Liver (tissue), 9 donors: Measurements from ENCODE around the gene DEXI. TPM values are rescaled to one million over a fixed set of nuclear protein-coding genes. Genes with fewer than 3 reads are reported as not detected.

Source experiments
- DNase-seq: peaks from one replicate; pipeline ENCODE4 v3.0.0-alpha.2; 2017; ENCODE audit warnings: low spot score
- H3K27ac ChIP-seq, 2 donors: one replicate each; pipeline ENCODE4 v1.7.0; 2013; ENCODE audit warnings: inconsistent platforms in 2 of 2, low read length in 2 of 2, control low read depth in 1 of 2, low read depth in 1 of 2, mild to moderate bottlenecking in 1 of 2
- H3K27me3 ChIP-seq, 4 donors: one replicate each; pipeline versions ENCODE4 v1.6.1 to v1.7.0; 2013; ENCODE audit warnings: low read length in 3 of 4, inconsistent platforms in 1 of 4, mild to moderate bottlenecking in 1 of 4, moderate library complexity in 1 of 4; ENCODE audit not compliant: control insufficient read depth in 4 of 4, insufficient read depth in 4 of 4
- H3K36me3 ChIP-seq, 4 donors: one replicate each; pipeline versions ENCODE4 v1.6.1 to v1.7.0; 2013; ENCODE audit warnings: low read length in 3 of 4, mild to moderate bottlenecking in 3 of 4, low read depth in 1 of 4, moderate library complexity in 1 of 4; ENCODE audit not compliant: control insufficient read depth in 4 of 4, insufficient read depth in 3 of 4
- H3K4me1 ChIP-seq, 4 donors: one replicate each; pipeline versions ENCODE4 v1.6.1 to v1.7.0; 2013; ENCODE audit warnings: low read length in 3 of 4, mild to moderate bottlenecking in 3 of 4, moderate library complexity in 1 of 4; ENCODE audit not compliant: control insufficient read depth in 4 of 4, insufficient read depth in 4 of 4
- H3K4me3 ChIP-seq, 3 donors: one replicate each; pipeline versions ENCODE4 v1.6.1 to v1.7.0; 2013; ENCODE audit warnings: low read length in 3 of 3, control low read depth in 1 of 3, low read depth in 1 of 3, mild to moderate bottlenecking in 1 of 3
- H3K9ac ChIP-seq, 2 donors: one replicate each; pipeline ENCODE4 v1.7.0; 2013; ENCODE audit warnings: low read length in 2 of 2, mild to moderate bottlenecking in 2 of 2, moderate library complexity in 2 of 2, control low read depth in 1 of 2, low read depth in 1 of 2
- H3K9me3 ChIP-seq, 4 donors: one replicate each; pipeline versions ENCODE4 v1.6.1 to v1.7.0; 2013; ENCODE audit warnings: low read length in 3 of 4; ENCODE audit not compliant: control insufficient read depth in 4 of 4
- ATF3 ChIP-seq: IDR thresholded peaks from 2 replicates; pipeline ENCODE4 v1.6.1; 2016; ENCODE audit warnings: antibody characterized with exemption
- CTCF ChIP-seq: fragments of 150-350 bp; IDR thresholded peaks from 2 replicates; pipeline ENCODE4 v1.5.1; 2017; ENCODE audit warnings: improper control_type of control experiment, low read depth, low read length; ENCODE audit not compliant: missing input control
- EGR1 ChIP-seq, 2 donors: IDR thresholded peaks; 2 replicates each; pipeline ENCODE4 v1.6.1; 2016 to 2018; ENCODE audit warnings: antibody characterized with exemption in 2 of 2, low read depth in 2 of 2
- FOXA1 ChIP-seq: IDR thresholded peaks from 2 replicates; pipeline ENCODE4 v1.6.1; 2016; ENCODE audit warnings: antibody characterized with exemption
- FOXA2 ChIP-seq: IDR thresholded peaks from 2 replicates; pipeline ENCODE4 v1.6.1; 2016; ENCODE audit warnings: antibody characterized with exemption
- GABPA ChIP-seq, 2 donors: IDR thresholded peaks in 1 of 2; conservative IDR thresholded peaks in 1 of 2; 2 replicates each; pipeline ENCODE4 v1.6.1; 2016; ENCODE audit warnings: antibody characterized with exemption in 2 of 2, mild to moderate bottlenecking in 1 of 2, moderate library complexity in 1 of 2
- HNF4A ChIP-seq, 2 donors: conservative IDR thresholded peaks; 2 replicates each; pipeline ENCODE4 v1.6.1; 2016; ENCODE audit warnings: antibody characterized with exemption in 2 of 2, mild to moderate bottlenecking in 2 of 2
- HNF4G ChIP-seq: IDR thresholded peaks from 2 replicates; pipeline ENCODE4 v1.6.1; 2016; ENCODE audit warnings: antibody characterized with exemption
- JUND ChIP-seq, 2 donors: IDR thresholded peaks; 2 replicates each; pipeline ENCODE4 v1.6.1; 2016; ENCODE audit warnings: antibody characterized with exemption in 2 of 2
- NR2F2 ChIP-seq: IDR thresholded peaks from 2 replicates; pipeline ENCODE4 v1.6.1; 2016; ENCODE audit warnings: antibody characterized with exemption
- RAD21 ChIP-seq, 2 donors: IDR thresholded peaks; 2 replicates each; pipeline ENCODE4 v1.6.1; 2016; ENCODE audit warnings: antibody characterized with exemption in 2 of 2, mild to moderate bottlenecking in 2 of 2
- REST ChIP-seq: IDR thresholded peaks from 2 replicates; pipeline ENCODE4 v1.6.1; 2016; ENCODE audit warnings: antibody characterized with exemption, mild to moderate bottlenecking
- RXRA ChIP-seq, 2 donors: IDR thresholded peaks; 2 replicates each; pipeline ENCODE4 v1.6.1; 2017 to 2018; ENCODE audit warnings: antibody characterized with exemption in 2 of 2, mild to moderate bottlenecking in 1 of 2
- SP1 ChIP-seq: IDR thresholded peaks from 2 replicates; pipeline ENCODE4 v1.6.1; 2018; ENCODE audit warnings: antibody characterized with exemption, mild to moderate bottlenecking
- TAF1 ChIP-seq: conservative IDR thresholded peaks from 2 replicates; pipeline ENCODE4 v1.6.1; 2016; ENCODE audit warnings: antibody characterized with exemption, mild to moderate bottlenecking
- YY1 ChIP-seq: IDR thresholded peaks from 2 replicates; pipeline ENCODE4 v1.6.1; 2016; ENCODE audit warnings: antibody characterized with exemption, mild to moderate bottlenecking
- ZBTB33 ChIP-seq: IDR thresholded peaks from 2 replicates; pipeline ENCODE4 v1.6.1; 2016; ENCODE audit warnings: antibody characterized with exemption
- WGBS: extraction: QIAGEN DNeasy Blood & Tissue Kit; methylation state at CpG from one replicate; pipeline ENCODE4 v1.1.7; 2013; 5-methylcytosine and 5-hydroxymethylcytosine counted together
- polyA plus RNA-seq, 2 donors: library from polyadenylated mRNA; stranded (reverse) in 1 of 2; unstranded in 1 of 2; fragments of 200-250 nt in 1 of 2; fragments of >200 nt in 1 of 2; fragmentation: Nextera tagmentation in 1 of 2; extraction: Ambion mirVana in 1 of 2; gene quantifications; one replicate each; pipeline versions ENCODE4 v1.2.1 to v1.2.3, GENCODE V29; 2013 to 2015
- total RNA-seq, 2 donors: library from RNA; depleted of rRNA; stranded (reverse); fragments of >200 nt; gene quantifications; one replicate each; pipeline ENCODE4 v1.2.3, GENCODE V29; 2014
- donor health status: healthy.
- donor health status: healthy.
- donor health status: healthy.
- donor health status: healthy.
- donor health status: healthy.

DEXI gene
- total and polyA plus RNA-seq, 4 donors: 13.6 to 69.9 (median 41.8) TPM

- TF ChIP-seq ZBTB33: no peak
- no peak for TF ChIP-seq HNF4G
Observed at GRCh38 chr16:10964039-10964890, 22.0 kb upstream of the DEXI start (continued).

GRCh38 chr16:10961231-10961630, 19.0 kb upstream of the DEXI start:
- no peak overlapping the region for H3K9ac ChIP-seq
- WGBS: 91% methylated on average over 7 of the region's 7 CpGs
- peaks cover 0 to 14% (median 10%) of the 10 kb centered on the region in 4 donors for H3K4me1 ChIP-seq
- no peak overlapping the region for H3K4me3 ChIP-seq
- no peak for DNase-seq
- no peak overlapping the region for H3K27ac ChIP-seq
- TF ChIP-seq FOXA2 (no peak), FOXA1 (no peak), RXRA (IDR thresholded peaks at IDR 0.05) (no peak), SP1 (no peak), CTCF (no peak), NR2F2 (no peak), GABPA (IDR thresholded peaks at IDR 0.05 in 1 of 2, conservative IDR thresholded peaks at IDR 0.05 in 1 of 2) (no peak), EGR1 (IDR thresholded peaks at IDR 0.05; ENCODE audit: low read depth in 2 of 2) (no peak), YY1 (no peak), JUND (IDR thresholded peaks at IDR 0.05) (no peak), HNF4A (conservative IDR thresholded peaks at IDR 0.05) (no peak), TAF1 (no peak)
- no peaks in the 10 kb centered on the region for H3K9me3 ChIP-seq
- H3K27me3 ChIP-seq: no peaks in the 10 kb centered on the region
- H3K36me3 ChIP-seq: peaks cover 0 to 18% (median 13%) of the 10 kb centered on the region in 4 donors

GRCh38 chr16:10959161-10959560, 16.9 kb upstream of the DEXI start:
- Histone ChIP-seq H3K4me1 (peaks cover 1 to 15% (median 11%) of the 10 kb centered on the region in 4 donors), H3K27me3 (no peaks in the 10 kb centered on the region), H3K4me3 (no peak overlapping the region), H3K27ac (no peak overlapping the region), H3K9ac (no peak overlapping the region), H3K9me3 (no peaks in the 10 kb centered on the region), H3K36me3 (peaks cover 0 to 18% (median 13%) of the 10 kb centered on the region in 4 donors)
- DNase-seq: no peak
- no peak for TF ChIP-seq EGR1 (IDR thresholded peaks at IDR 0.05; ENCODE audit: low read depth in 2 of 2)
- no peak for TF ChIP-seq YY1
- no peak for TF ChIP-seq JUND (IDR thresholded peaks at IDR 0.05)
- TF ChIP-seq FOXA2: no peak
- no peak for TF ChIP-seq GABPA (IDR thresholded peaks at IDR 0.05 in 1 of 2, conservative IDR thresholded peaks at IDR 0.05 in 1 of 2)
- no peak for TF ChIP-seq HNF4G
- TF ChIP-seq SP1: no peak
- no peak for TF ChIP-seq CTCF
- TF ChIP-seq RXRA (IDR thresholded peaks at IDR 0.05): no peak
- TF ChIP-seq REST: no peak
- TF ChIP-seq NR2F2: no peak
- TF ChIP-seq ATF3: no peak
- TF ChIP-seq TAF1: no peak
- no peak for TF ChIP-seq RAD21 (IDR thresholded peaks at IDR 0.05)
- WGBS: 94% methylated on average over 5 of the region's 5 CpGs
